OCI-LY3 (cell line): ENCODE results near the gene BABAM2.

Source experiments
- CTCF ChIP-seq: fragments of 200-600, 300-600 bp; sonication (generic); IDR thresholded peaks from 2 replicates; pipeline ENCODE4 v1.5.1; 2014; ENCODE audit warnings: antibody characterized with exemption, low read length, low read depth
- EZH2phosphoT487 ChIP-seq: fragments of 200-600 bp; shearing (Covaris generic); IDR thresholded peaks from 2 replicates; pipeline ENCODE4 v1.6.1; 2018; ENCODE audit warnings: antibody characterized with exemption, mixed run types, low read depth

- no peak for TF ChIP-seq CTCF
- no peak for TF ChIP-seq EZH2phosphoT487
These were observed 205.9 kb downstream of the BABAM2 start for GRCh38 chr2:28096421-28096820.
